ENCODE measurements around the gene ZBTB20.

DNA sequence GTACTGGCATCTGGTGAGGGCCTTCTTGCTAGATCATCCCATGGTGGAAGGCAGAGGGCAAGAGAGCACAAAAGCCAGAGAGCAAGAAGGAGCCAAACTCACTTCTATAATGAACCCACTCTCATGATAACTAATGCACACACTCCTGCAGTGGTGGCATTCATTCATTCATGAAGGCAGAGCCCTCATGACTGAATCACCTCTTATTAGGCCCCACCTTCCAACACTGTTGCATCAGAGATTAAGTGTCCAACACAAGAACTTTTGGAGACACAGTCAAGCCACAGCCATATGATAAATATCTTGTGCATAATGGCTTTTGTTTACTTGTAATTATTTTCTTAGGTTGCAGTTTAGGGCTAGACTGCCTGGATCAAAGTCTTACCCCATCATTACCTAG lies 670.6 kb downstream of the ZBTB20 start:
- TF ChIP-seq GABPA (IDR thresholded peaks at IDR 0.05; ENCODE audit: low read depth) (no peak), EGR1 (IDR thresholded peaks at IDR 0.05; ENCODE audit: borderline replicate concordance in 1 of 2, low read depth in 2 of 2, low read length in 2 of 2) (no peak), POLR2AphosphoS5 (IDR thresholded peaks at IDR 0.05; ENCODE audit: low read length) (no peak), YBX1 (IDR thresholded peaks at IDR 0.05) (no peak), ZNF274 (IDR thresholded peaks at IDR 0.05; ENCODE audit: insufficient read depth, insufficient read length) (no peak)
- TF ChIP-seq, protein P1, sequence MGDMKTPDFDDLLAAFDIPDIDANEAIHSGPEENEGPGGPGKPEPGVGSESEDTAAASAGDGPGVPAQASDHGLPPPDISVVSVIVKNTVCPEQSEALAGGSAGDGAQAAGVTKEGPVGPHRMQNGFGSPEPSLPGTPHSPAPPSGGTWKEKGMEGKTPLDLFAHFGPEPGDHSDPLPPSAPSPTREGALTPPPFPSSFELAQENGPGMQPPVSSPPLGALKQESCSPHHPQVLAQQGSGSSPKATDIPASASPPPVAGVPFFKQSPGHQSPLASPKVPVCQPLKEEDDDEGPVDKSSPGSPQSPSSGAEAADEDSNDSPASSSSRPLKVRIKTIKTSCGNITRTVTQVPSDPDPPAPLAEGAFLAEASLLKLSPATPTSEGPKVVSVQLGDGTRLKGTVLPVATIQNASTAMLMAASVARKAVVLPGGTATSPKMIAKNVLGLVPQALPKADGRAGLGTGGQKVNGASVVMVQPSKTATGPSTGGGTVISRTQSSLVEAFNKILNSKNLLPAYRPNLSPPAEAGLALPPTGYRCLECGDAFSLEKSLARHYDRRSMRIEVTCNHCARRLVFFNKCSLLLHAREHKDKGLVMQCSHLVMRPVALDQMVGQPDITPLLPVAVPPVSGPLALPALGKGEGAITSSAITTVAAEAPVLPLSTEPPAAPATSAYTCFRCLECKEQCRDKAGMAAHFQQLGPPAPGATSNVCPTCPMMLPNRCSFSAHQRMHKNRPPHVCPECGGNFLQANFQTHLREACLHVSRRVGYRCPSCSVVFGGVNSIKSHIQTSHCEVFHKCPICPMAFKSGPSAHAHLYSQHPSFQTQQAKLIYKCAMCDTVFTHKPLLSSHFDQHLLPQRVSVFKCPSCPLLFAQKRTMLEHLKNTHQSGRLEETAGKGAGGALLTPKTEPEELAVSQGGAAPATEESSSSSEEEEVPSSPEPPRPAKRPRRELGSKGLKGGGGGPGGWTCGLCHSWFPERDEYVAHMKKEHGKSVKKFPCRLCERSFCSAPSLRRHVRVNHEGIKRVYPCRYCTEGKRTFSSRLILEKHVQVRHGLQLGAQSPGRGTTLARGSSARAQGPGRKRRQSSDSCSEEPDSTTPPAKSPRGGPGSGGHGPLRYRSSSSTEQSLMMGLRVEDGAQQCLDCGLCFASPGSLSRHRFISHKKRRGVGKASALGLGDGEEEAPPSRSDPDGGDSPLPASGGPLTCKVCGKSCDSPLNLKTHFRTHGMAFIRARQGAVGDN (IDR thresholded peaks at IDR 0.05), result no peak
